ENCODE results near the gene C2CD2.

- TF ChIP-seq CTCF (IDR thresholded peaks at IDR 0.05 in 4 of 5, conservative IDR thresholded peaks at IDR 0.05 in 1 of 5): no peak
- TF ChIP-seq POLR2A (IDR thresholded peaks at IDR 0.05): no peak
These were observed 32.0 kb upstream of the C2CD2 start for GRCh38 chr21:41985662-41986416.

Data from gastrocnemius medialis (tissue), 4 donors.